Colon (tissue), 2 donors: ENCODE results near the gene ACTN3.
"Not testable (repeated sequence)": the region's sequence is repeated elsewhere in the genome, so short reads cannot be mapped to it uniquely, and the experiment has no call there.

ENCODE experiments used
- FAIRE-seq: peaks from 2 replicates; lab custom pipeline; 2012; peaks lifted over from hg19 to GRCh38; lab: Jason Lieb, UNC
- donor health status: control.
- donor health status: control.

The ACTN3 gene

GRCh38 chr11:66566221-66566620 lies 19.5 kb downstream of the ACTN3 start:
- no peak for FAIRE-seq

- FAIRE-seq, result no peak
Measured at GRCh38 chr11:66567787-66568123, 21.1 kb downstream of the ACTN3 start.

DNA sequence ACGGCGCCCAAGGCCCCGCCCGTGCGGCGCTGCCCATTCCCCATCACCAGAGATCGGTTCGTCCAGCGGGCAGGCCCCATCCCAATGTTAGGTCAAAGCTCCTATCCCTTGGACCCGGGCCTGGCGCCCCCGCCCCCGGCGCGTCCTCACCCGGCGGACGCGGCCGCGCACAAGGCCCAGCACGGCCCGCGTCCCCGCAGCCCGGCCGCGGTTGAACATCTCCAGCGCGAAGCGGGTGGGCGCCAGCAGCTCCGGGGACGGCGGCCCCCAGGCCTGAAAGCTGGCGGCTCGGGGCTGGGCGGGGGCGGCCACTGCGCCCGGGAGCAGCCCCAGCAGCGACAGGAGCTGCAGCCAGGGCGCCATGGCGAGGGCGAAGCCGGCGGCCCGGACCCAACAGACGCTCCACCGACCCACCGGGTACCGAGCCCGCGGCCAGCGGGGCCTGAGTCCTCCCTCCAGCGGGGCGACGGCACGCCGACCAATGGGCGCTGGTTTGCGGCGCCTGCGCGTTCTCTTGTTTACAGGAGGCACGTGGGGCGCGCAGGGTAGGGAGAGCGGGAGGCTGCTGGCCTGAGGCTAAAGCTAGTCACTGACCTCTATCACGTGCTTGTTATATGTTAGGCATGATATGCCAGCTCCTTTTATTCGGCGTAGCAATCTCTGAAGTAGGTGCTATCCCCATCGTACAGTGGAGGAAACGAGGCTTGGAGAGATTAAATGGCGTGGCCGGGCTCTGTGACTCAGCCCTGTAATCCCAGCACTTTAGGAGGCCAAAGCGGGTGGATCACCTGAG lies 21.6 kb downstream of the ACTN3 start, which contains the start of gene CTSF:
Gene CTSF (minus strand): TSS at position 483 of the 793 bp plus-strand sequence. CDS start 120 bp downstream, at position 363.
- no peak for FAIRE-seq

- no peak for FAIRE-seq
Measured at GRCh38 chr11:66569076-66569475, 22.4 kb downstream of the ACTN3 start.

- FAIRE-seq, result no peak
Measured at GRCh38 chr11:66570079-66570849, 23.6 kb downstream of the ACTN3 start.

GRCh38 chr11:66570850-66571180 lies 24.1 kb downstream of the ACTN3 start:
- no peak for FAIRE-seq

GRCh38 chr11:66579017-66579606 lies 32.4 kb downstream of the ACTN3 start:
- FAIRE-seq, result no peak

DNA sequence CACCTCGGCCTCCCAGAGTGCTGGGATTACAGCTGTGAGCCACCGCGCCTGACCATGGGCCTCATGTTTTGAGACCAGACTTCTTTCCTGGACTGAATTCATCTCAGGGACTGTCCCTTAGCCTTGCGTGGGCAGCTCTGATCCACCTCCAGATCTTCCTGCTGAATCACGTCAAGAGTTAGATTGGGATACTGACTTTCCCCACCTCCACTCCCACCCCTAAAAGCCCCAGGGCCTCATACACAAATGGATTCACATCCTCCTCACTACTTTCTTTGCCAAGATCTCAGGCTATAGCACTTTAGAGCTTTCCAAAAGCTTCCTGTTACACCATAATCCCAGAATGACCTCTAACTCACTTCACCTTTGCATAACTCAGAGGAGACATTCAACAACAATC lies 34.1 kb downstream of the ACTN3 start:
- FAIRE-seq, result no peak

- no peak for FAIRE-seq
Measured at GRCh38 chr11:66581261-66581660, 34.6 kb downstream of the ACTN3 start.

- FAIRE-seq, result not testable (repeated sequence)
Measured at GRCh38 chr11:66582565-66583147, 36.0 kb downstream of the ACTN3 start.

GRCh38 chr11:66585447-66585846 lies 38.7 kb downstream of the ACTN3 start:
- not testable (repeated sequence) for FAIRE-seq

- FAIRE-seq, result no peak
Measured at GRCh38 chr11:66586136-66586535, 39.4 kb downstream of the ACTN3 start.

DNA sequence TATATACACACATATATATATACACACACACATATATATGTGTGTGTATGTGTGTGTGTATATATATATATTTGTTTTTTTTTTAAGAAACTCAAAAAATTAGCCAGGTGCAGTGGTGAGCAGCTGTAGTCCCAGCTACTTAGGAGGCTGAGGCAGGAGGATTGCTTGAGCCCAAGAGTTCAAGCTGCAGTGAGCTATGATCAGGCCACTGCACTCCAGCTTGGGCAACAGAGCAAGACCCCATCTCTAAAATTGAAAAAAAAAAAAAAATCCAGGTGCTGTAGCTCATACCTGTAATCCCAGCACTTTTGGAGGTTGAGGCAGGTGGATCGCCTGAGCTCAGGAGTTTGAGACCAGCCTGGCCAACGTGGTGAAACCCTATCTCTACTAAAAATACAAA lies 42.6 kb downstream of the ACTN3 start:
- not testable (repeated sequence) for FAIRE-seq

DNA sequence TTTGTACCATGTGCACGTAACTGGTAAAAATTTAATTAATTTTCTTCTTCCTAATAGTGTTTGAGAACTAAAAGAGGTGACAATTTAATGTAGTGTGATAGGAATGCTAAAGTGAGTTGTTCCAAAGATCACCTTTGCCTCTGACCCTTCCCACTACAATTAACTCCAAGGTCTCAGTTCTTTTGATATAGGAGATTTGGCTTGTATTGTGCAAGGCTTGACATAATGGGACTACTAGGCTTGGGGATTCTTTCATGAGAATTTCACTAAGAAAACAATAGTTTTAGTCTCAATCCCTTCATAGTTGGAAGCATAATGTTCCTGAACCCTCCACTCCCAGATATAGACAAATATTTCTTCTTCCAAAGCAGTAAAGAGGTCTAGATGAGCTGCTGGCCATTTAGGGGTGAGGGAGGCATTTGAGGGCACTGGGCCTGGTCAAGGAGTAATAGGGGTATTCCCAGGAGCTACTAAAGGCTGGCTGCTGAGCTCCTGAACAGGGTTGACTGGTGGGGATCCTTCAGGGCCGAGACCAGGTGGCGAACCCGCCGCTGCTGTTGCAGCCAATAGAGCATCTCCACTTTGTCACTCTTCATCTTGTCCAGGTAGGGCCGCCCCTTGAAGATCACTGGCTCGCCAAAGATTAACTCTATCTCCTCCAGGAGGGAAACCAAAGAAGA lies 43.4 kb downstream of the ACTN3 start:
- FAIRE-seq, result no peak

- no peak for FAIRE-seq
Measured at GRCh38 chr11:66591175-66591574, 44.5 kb downstream of the ACTN3 start.

DNA sequence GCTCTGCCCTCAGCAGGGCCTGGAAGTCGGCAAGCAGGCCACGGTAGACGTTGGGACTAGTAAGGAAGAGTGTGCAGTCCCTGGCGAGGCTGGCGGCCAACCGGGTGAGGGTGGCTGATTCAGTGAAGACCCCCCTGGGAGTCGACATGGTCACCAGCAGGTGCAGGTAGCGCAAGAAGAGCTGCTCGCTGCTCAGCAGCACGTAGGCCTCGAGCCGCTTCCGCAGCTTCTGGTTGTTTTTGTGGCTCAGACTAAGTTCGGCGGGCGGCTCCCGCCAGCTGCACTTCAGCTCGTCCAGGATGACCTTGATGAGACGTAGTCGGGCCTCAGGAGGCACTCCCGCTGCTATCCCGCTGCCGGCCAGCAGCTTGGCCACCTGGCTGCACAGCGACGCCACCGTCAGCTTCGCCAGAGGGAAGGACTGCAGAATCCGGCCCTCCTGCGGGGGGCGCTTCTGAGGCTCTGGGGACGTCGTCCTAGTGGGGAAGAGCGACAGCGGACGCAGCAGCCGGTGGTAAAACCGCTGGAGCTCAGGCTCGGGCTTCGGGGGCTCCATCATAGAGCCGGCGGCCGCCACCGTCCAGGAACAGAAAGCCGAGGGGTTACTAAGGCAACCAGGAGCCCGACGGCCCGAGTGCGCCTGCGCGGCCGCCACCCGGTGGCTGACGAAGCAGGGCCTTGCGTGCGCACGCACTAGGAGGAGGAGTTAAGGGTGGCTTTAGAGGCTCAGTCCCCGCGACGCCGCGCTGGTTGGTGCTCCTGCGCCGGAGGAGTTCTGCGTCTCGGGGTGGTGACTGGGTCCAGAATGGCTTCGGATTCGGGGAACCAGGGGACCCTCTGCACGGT lies 46.0 kb downstream of the ACTN3 start, which contains the start of the genes CCDC87 and CCS:
Gene CCDC87 (minus strand): TSS at position 607 of the 846 bp plus-strand sequence. CDS start 48 bp downstream, at position 559.
Gene CCS (plus strand): TSS at position 729 of the 846 bp plus-strand sequence. CDS start 77 bp downstream, at position 806.
- FAIRE-seq, result no peak

GRCh38 chr11:66593303-66593635 lies 46.6 kb downstream of the ACTN3 start:
- no peak for FAIRE-seq

GRCh38 chr11:66593650-66594049 lies 46.9 kb downstream of the ACTN3 start:
- FAIRE-seq, result no peak

- no peak for FAIRE-seq
Measured at GRCh38 chr11:66595245-66595904, 48.7 kb downstream of the ACTN3 start.

GRCh38 chr11:66598993-66599392 lies 52.3 kb downstream of the ACTN3 start:
- no peak for FAIRE-seq

- no peak for FAIRE-seq
Measured at GRCh38 chr11:66600219-66600618, 53.5 kb downstream of the ACTN3 start.
